Measurements from ENCODE around the gene NUDT16.

DNA sequence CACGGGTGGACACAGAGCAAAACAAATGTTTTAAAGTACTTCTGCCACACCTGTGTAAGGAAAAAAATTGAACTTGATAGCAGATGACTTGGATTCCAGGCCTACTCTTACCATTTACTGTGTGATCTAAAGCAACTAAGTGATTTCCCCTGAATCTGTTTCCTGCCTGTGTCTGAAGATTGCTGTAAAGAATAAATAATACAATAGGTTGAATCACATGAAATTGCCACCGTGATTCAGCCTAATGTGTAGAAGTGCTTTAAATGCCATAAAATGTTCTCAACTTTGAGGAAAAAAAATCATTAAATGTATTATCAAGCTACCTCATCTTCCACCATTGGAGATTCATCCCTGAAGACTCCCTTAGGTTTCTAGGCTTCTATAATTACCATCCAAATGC lies 27.6 kb upstream of the NUDT16 start:
- no peak for TF ChIP-seq MAX (IDR thresholded peaks at IDR 0.05; ENCODE audit: insufficient read depth, insufficient read length)
- TF ChIP-seq EZH2 (IDR thresholded peaks at IDR 0.05; ENCODE audit: borderline replicate concordance, low read depth, low read length, severe bottlenecking): no peak
- no peak for TF ChIP-seq POLR2AphosphoS5 (IDR thresholded peaks at IDR 0.05; ENCODE audit: insufficient read depth, low read depth, low read length)
- no peak for TF ChIP-seq CTCF (IDR thresholded peaks at IDR 0.05; ENCODE audit: extremely low read depth in 1 of 2, insufficient read depth in 1 of 2, low read depth in 1 of 2, low read length in 2 of 2)
- no peak for TF ChIP-seq POLR2A (IDR thresholded peaks at IDR 0.05; ENCODE audit: low read depth, low read length)
- no peak for TF ChIP-seq JUN (IDR thresholded peaks at IDR 0.05; ENCODE audit: borderline replicate concordance, insufficient read depth, insufficient read length, low read depth)
- no peak for TF ChIP-seq GATA2 (IDR thresholded peaks at IDR 0.05; ENCODE audit: insufficient read depth, insufficient read length, low read depth, low read length)
- no peak for TF ChIP-seq MYC (IDR thresholded peaks at IDR 0.05; ENCODE audit: low read depth, low read length)
- no peak for TF ChIP-seq FOS (IDR thresholded peaks at IDR 0.05; ENCODE audit: borderline replicate concordance, insufficient read depth, low read length)
